Measurements from ENCODE around the gene KIFC3.
"Not testable (repeated sequence)": the region's sequence is repeated elsewhere in the genome, so short reads cannot be mapped to it uniquely, and the experiment has no call there.

KIFC3 gene

DNA sequence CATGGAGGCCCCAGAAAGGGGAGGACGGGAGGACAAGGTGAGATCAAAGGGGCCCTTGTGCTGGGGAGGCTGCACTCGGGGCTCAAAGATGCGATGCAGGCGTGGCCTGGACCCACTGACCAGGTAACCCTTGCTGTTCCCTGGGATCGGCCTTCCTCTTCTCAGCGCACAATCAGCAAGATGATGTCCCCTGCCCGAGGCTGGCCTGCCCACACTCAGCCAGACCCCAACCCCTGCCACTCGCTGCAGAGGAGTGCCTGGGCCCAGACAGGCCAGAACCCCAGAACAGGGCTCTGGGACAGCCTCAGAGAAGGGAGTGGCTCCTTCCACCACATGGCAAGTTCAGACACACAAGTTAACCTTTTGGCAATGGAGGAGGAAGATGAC lies 14.8 kb downstream of the KIFC3 start:
- TF ChIP-seq Cebpa-rat (IDR thresholded peaks at IDR 0.05): no peak

DNA sequence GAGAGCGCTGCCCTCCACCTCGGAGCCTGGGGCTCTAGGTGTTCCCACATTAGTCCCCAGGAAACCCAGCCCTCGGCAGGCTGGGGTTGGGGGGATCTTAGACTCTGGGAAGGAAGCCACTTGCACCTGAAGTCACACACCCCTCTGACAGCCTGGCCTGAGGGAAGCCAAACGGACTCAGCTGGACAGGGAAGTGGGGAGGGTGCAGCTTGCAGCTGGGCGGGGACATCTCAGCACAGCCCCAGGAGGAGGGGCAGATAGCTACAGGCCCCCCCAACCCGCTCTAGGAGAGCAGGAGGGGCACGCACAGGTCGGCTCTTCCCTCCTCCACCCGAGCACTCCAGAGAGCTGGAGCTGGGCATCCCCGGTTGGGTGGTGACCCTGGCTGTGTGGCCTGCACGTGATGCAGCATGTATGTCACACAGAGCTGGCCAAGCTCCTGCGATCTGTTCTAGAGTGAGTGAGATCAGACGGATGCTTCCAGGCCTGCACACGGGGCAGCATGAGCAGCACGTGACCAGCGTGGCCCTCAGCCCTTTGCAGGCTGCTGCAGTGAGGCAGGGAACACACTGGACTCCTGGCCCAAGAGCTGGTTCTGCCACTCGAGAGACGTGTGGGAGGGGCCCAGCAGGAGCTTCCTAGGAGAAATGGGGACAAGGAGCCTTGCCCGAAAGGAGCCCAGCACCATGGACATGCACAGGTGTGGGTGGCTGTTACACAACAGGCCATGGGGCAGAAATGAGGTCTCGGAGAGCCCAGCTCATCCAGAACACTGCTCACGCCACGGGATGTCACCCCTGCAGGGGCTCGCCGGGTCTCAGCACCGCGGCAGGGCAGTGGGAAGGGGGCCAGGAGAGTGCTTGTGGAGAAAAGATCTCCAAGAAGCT lies 15.4 kb downstream of the KIFC3 start:
- no peak for TF ChIP-seq Cebpa-rat (IDR thresholded peaks at IDR 0.05)
- Histone ChIP-seq H3K36me3 (peaks cover 0 to 100% (median 13%) of the 10 kb centered on the region in 11 experiments; a peak in 13 of 22 replicates), H4K20me1 (peaks cover 0 to 92% (median 0%) of the 10 kb centered on the region in 11 experiments; a peak in 6 of 22 replicates), H3K27me3 (no peaks in the 10 kb centered on the region), H3K9me3 (replicated peaks in 1 of 11) (no peaks in the 10 kb centered on the region), H3K9ac (no peak overlapping the region), H3K4me3 (no peak overlapping the region), H3K4me2 (no peak overlapping the region), H3K4me1 (peaks cover 13 to 27% (median 15%) of the 10 kb centered on the region in 10 experiments), H3K27ac (no peak overlapping the region)

More for the DNA sequence above, 14.8 kb downstream of the KIFC3 start:
- Histone ChIP-seq H3K4me3 (no peak overlapping the region), H3K9ac (no peak overlapping the region), H3K4me2 (no peak overlapping the region), H3K9me3 (replicated peaks in 1 of 11) (no peaks in the 10 kb centered on the region), H3K4me1 (peaks cover 17 to 27% (median 19%) of the 10 kb centered on the region in 10 experiments), H3K36me3 (peaks cover 0 to 100% (median 13%) of the 10 kb centered on the region in 11 experiments; a peak in 15 of 22 replicates), H3K27me3 (no peaks in the 10 kb centered on the region), H3K27ac (no peak overlapping the region), H4K20me1 (peaks cover 0 to 92% (median 0%) of the 10 kb centered on the region in 11 experiments; a peak in 6 of 22 replicates)

GRCh38 chr16:57785924-57786323 lies 16.4 kb downstream of the KIFC3 start:
- Histone ChIP-seq H3K4me3 (no peak overlapping the region), H3K9ac (no peak overlapping the region), H3K27me3 (no peaks in the 10 kb centered on the region), H3K4me2 (no peak overlapping the region), H3K27ac (no peak overlapping the region), H4K20me1 (peaks cover 0 to 92% (median 0%) of the 10 kb centered on the region in 11 experiments; a peak in 6 of 22 replicates), H3K4me1 (peaks cover 3 to 19% (median 8%) of the 10 kb centered on the region in 10 experiments), H3K36me3 (peaks cover 0 to 100% (median 16%) of the 10 kb centered on the region in 11 experiments; a peak in 12 of 22 replicates), H3K9me3 (replicated peaks in 1 of 11) (no peaks in the 10 kb centered on the region)
- no peak for TF ChIP-seq Cebpa-rat (IDR thresholded peaks at IDR 0.05)

DNA sequence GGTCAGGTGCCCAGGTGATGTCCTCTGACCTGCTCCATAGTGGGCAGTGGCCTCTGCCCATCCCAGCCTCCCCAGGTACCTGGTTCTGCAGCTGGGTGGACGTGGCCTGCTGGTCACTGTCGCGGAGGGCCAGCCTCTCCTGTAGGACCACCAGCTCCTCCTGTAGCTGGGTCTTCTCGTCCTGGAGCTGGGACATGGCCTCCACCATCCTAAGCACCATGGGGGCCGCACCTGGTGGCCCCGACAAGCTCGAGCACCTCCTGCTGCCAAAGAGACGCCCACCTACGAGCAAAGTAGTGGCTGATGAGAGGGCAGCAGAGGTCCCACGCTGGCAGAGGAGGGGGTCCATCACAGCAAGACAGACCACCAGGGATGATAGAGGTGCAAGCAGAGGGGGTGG lies 16.9 kb downstream of the KIFC3 start:
- Histone ChIP-seq H3K9me3 (replicated peaks in 1 of 11) (no peaks in the 10 kb centered on the region), H3K9ac (no peak overlapping the region), H4K20me1 (peaks cover 0 to 89% (median 0%) of the 10 kb centered on the region in 11 experiments; a peak in 6 of 22 replicates), H3K36me3 (peaks cover 0 to 98% (median 12%) of the 10 kb centered on the region in 11 experiments; a peak in 12 of 22 replicates), H3K27me3 (no peaks in the 10 kb centered on the region), H3K4me3 (no peak overlapping the region), H3K27ac (no peak overlapping the region), H3K4me1 (peaks cover 0 to 15% (median 4%) of the 10 kb centered on the region in 10 experiments; a peak in 7 of 20 replicates), H3K4me2 (no peak overlapping the region)
- no peak for TF ChIP-seq Cebpa-rat (IDR thresholded peaks at IDR 0.05)

DNA sequence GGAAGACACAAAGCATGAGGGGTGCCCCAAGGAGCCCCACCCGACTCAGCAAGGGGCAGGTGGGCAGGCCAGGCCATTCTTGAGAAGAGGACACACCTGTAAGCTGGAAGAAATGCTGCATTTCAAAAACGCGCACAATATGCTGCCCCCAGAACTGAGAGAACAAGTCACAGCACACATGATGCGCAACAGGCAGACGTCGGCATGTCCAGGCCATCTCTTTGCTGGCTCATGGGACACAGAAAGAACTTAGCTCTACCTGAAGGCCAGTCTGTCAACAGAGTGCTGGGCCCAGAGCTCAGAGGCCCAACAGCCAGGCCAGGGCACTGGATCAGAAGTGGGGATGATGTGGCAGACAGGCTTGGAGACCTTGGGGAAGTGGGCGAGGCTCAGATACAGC lies 18.0 kb downstream of the KIFC3 start:
- Histone ChIP-seq H3K36me3 (peaks cover 0 to 97% (median 7%) of the 10 kb centered on the region in 11 experiments; a peak in 10 of 22 replicates), H4K20me1 (peaks cover 0 to 93% (median 0%) of the 10 kb centered on the region in 11 experiments; a peak in 6 of 22 replicates), H3K9ac (no peak overlapping the region), H3K27me3 (no peaks in the 10 kb centered on the region), H3K27ac (no peak overlapping the region), H3K4me3 (no peak overlapping the region), H3K4me2 (no peak overlapping the region), H3K4me1 (peaks cover 0 to 15% (median 4%) of the 10 kb centered on the region in 10 experiments; a peak in 7 of 20 replicates), H3K9me3 (replicated peaks in 1 of 11) (no peaks in the 10 kb centered on the region)
- TF ChIP-seq Cebpa-rat (IDR thresholded peaks at IDR 0.05): no peak

DNA sequence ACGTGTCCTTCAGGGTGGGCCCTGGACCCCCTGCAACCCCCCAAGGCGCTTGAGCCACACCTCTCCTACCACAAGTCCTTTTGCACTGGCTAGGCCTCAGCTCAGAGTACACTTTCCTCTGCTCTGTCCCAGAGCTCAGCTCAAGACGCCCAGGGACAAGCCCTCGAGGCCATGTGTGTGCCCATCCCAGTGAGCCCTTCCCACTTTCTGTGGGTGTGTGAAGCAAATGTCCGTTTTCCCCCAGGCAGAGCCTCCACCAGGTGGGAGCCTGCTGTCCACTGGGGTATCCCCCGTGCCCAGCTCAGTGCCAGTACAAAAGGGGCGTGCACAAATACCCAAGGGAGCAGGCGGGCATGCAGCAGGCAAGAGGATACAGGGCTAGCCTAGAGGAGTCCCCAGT lies 18.4 kb downstream of the KIFC3 start:
- Histone ChIP-seq H3K36me3 (peaks cover 0 to 97% (median 7%) of the 10 kb centered on the region in 11 experiments; a peak in 10 of 22 replicates), H4K20me1 (peaks cover 0 to 93% (median 0%) of the 10 kb centered on the region in 11 experiments; a peak in 6 of 22 replicates), H3K9ac (no peak overlapping the region), H3K27me3 (no peaks in the 10 kb centered on the region), H3K4me2 (no peak overlapping the region), H3K4me3 (no peak overlapping the region), H3K27ac (no peak overlapping the region), H3K9me3 (replicated peaks in 1 of 11) (no peaks in the 10 kb centered on the region), H3K4me1 (peaks cover 0 to 15% (median 4%) of the 10 kb centered on the region in 10 experiments; a peak in 7 of 20 replicates)
- TF ChIP-seq Cebpa-rat (IDR thresholded peaks at IDR 0.05): no peak

DNA sequence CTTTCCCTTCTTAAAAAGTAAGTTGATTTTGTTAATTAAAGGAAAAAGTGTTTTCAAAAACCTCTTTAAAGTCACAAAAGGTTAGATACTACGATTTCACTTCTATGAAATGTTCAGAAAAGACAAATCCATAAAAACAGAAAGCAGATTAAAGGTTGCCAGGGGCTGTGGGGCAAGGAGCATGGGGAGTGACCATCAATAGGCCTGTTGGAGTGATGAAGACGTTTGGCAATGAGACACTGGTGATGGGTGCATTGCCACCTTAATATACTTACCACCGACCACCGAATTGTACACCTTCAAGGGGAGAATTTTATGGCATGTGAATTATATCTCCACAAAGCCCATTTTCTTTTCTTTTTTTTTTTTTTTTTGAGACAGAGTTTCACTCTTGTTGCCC lies 19.2 kb downstream of the KIFC3 start:
- no peak overlapping the region for H3K27ac ChIP-seq
- peaks cover 0 to 93% (median 0%) of the 10 kb centered on the region in 11 experiments; a peak in 6 of 22 replicates for H4K20me1 ChIP-seq
- H3K4me1 ChIP-seq: peaks cover 0 to 15% (median 4%) of the 10 kb centered on the region in 10 experiments; a peak in 7 of 20 replicates
- no peak overlapping the region for H3K4me2 ChIP-seq
- no peaks in the 10 kb centered on the region for H3K9me3 ChIP-seq (replicated peaks in 1 of 11)
- H3K9ac ChIP-seq: no peak overlapping the region
- no peak overlapping the region for H3K4me3 ChIP-seq
- peaks cover 0 to 97% (median 7%) of the 10 kb centered on the region in 11 experiments; a peak in 8 of 22 replicates for H3K36me3 ChIP-seq
- TF ChIP-seq Cebpa-rat (IDR thresholded peaks at IDR 0.05): no peak
- no peaks in the 10 kb centered on the region for H3K27me3 ChIP-seq

- peak overlapping the region in 2 of 11 experiments; percentile 42 to 43; a peak in 2 of 22 replicates for H3K4me2 ChIP-seq
- H3K36me3 ChIP-seq: peaks cover 0 to 97% (median 7%) of the 10 kb centered on the region in 11 experiments; a peak in 8 of 22 replicates
- peaks cover 0 to 15% (median 4%) of the 10 kb centered on the region in 10 experiments; a peak in 7 of 20 replicates for H3K4me1 ChIP-seq
- H3K9me3 ChIP-seq (replicated peaks in 1 of 11); H3K9ac ChIP-seq; H3K27me3 ChIP-seq; H3K27ac ChIP-seq; H3K4me3 ChIP-seq: not testable (repeated sequence)
- peaks cover 0 to 93% (median 0%) of the 10 kb centered on the region in 11 experiments; a peak in 6 of 22 replicates for H4K20me1 ChIP-seq
These were observed 19.7 kb downstream of the KIFC3 start for GRCh38 chr16:57782607-57783055.
